Activated CD8-positive, alpha-beta memory T cell treated with anti-CD3 and anti-CD28 coated beads, Interleukin-2, amount 50 U/mL, for 48 hours (primary cell): ENCODE measurements around the gene KRT6C.

Experiments used
- DNase-seq: peaks from one replicate; pipeline ENCODE4 v3.0.0-alpha.2; 2020

Gene KRT6C

DNA sequence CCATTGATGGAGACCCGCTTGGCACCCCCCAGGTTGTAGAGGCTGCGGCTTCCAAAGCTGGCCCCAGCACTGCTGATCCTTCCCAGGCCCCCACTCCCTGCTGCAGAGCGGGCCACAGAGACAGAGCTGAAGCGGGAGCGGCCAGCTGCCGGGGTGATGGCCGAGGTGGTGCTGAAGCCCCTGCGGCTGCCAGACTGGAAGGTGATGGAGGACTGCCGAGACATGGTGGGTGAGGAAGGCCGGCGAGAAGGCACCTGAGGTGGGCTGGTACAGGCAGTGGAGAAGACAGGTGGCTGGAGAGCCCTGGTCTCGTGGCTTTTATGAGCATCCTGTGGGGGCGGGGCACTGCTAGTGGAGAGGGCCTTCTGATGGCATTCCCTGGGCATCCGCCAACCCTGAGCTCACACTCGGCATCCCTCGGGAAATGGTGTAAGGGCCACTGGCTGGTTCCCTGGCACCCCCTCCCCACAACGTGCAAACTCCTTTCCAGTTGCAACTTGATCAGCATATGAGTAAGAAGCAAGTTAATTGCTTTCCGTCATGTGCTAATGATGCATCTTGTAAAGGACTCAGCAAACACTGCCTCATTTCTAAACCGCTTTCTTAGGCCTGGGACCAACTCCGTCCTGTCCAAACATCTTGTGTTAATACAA, 39.4 kb downstream of the KRT6C start, which contains the start of gene KRT75:
TSS of gene KRT75 (minus strand) at position 291 of the 653 bp plus-strand sequence. CDS start at position 224, 67 bp downstream.
- no peak for DNase-seq

DNA sequence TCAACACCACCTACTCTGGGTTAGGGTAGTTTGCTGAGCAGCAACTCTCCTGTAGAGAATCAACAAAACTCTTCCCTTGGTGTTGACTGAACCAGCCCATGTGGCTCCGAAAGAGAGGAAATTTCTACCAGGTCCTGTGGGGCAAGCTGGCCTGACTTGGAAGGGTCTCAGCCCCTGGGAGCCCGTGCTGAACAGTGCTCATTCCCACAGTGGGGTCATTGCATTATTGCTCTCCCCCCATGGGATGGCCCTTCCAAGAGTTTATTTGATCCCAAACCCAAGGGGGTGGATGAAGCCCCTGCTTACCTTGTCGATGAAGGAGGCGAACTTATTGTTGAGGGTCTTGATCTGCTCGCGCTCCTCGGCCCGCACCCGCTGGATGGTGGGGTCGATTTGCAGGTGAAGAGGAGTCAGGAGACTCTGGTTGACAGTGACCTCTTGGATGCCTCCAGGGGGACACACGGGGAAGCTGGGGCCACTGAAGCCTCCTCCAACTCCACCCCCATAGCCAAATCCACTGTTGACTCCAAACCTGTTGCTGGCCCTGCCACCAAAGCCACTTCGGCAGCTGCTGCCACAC, 40.0 kb downstream of the KRT6C start:
- no peak for DNase-seq

DNA sequence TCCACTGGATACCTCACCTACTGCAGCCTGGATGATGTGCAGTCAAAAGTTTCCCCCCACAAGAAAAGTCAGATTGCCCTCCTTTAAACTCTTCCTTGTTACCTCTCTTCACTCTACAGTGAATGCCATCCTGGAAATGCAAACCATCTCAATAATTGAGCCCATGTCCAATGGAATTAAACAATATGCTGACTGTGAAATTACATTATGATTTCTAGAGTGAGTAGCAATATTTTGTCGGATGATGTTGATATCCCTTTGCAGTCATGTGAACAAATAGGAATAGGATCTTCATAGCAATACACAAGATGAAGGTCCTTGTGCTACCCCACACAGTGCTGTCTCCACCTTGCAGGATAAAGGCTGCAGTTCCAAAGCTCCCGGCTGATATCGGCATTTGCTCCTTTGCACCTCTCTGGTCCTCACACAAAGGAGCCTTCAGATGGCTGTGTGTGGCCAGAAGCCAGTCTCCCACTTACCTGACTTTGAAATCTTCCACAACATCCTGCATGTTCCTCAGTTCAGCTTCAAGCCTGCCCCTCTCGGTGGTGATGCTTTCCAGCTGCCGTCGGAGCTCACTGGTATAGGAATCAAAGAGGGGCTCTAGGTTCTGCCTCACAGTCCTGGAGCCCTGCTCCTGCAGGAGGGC, 40.9 kb downstream of the KRT6C start:
- DNase-seq: no peak

DNA sequence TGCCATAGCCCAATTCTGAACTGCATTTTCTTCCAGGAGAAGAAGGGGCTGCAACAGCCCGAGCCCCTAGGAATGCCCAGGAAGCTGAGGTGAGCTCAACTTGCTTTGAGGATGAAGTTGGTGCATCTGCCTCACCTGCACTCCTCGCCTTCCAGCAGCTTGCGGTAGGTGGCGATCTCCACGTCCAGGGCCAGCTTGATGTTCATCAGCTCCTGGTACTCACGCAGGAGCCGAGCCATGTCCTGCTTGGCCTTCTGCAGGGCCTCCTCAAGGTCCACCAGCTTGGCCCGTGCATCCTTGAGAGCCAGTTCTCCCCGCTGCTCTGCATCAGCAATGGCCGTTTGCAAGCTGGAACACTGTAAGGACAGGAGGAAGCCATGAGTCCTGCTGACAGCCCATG, 45.5 kb downstream of the KRT6C start:
- no peak for DNase-seq

DNA sequence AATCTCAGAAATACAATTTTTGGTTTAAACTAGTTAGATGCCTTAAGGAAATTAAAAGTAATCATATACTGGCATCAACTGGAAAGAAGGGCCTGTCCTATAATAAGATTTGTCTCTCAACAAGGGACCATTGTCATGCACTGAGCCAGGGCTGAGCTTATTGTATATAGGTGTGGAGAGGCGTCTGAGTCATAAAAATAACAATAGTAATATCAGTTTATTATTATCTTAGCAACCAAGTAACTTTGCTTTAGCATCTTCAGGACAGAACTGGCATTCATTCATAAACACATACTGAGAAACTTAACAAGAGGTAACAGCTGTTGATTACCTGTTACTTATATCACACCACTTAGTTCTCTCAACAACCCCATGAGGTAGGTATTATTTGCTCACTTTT, 46.5 kb downstream of the KRT6C start:
- DNase-seq: no peak

DNA sequence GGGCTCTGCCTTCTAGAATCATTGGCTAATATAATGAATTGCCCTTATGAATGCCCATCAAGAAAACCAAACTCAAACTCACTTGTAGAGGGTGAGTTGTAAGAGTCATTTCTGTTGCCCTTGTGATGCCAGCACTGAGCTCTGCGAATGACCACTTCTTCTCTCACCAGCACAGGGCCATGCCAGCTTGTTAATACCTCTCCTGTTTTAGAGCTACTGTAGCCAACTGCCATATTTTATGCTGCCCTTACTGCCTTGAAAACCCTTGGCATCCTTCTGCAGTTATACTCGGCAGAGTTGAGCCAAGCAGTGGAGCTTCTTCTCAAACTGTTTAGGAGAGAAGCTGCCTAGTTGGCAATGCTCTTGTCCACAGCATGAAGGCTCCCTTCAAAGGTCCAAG, 47.6 kb downstream of the KRT6C start:
- no peak for DNase-seq

DNA sequence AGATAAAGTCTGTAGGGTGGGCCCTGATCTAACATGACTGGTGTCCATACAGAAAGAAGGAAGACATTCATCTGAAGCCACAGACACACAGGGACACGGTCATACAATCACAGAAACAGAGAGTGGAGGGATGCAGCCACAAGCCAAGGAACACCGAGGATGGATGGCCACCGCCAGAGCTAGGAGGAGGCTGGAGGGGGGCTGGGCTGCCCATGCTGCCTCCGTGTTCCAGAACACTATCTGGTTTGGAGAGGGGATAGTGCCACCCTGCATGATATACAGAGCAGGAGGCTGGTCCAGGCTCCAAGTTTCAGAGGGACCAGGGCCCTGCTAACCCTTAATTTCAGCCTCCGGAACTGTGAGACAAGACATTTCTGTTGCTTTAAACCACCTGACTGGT, 48.1 kb downstream of the KRT6C start:
- DNase-seq: no peak

DNA sequence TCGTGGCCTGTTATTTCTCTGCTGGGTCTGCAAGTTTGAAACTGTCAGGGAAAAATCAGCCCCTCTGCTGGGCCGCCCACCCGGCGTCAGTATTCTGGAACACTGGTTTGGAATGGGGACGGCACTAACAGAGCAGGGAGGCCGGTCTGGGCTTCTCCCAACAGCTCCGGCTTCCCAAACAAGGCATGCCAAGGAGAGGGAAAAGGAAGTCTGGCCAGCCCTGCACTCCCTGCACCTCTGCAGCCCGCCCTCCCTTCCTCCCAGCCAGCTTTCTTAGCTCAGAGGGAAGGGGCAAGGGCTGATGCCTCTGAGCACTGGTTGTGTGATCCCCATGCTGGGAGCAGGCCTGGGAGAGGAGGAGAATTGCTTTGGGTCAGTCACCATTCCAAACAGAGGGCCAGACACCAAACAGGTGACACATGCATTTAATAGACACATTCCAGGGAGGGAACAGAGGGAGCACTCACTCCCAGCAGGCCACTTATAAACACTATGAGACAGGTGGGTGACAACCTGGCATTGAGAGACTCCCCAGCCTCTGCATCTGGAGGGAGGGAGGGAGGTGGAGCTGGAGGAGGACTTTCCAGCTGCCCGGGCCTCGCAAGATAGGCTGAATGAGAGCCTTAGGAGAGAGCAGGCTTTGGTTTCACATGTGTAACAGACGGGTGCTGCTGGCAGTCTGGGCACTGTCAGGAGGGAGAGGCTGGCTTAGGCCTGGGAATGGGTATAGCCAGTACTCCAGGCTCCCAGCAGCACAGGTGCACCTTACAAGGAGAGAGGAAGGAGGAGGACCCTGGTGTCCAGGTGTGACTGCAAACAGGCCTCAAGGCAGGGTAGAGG, 49.7 kb downstream of the KRT6C start:
- DNase-seq: no peak

DNA sequence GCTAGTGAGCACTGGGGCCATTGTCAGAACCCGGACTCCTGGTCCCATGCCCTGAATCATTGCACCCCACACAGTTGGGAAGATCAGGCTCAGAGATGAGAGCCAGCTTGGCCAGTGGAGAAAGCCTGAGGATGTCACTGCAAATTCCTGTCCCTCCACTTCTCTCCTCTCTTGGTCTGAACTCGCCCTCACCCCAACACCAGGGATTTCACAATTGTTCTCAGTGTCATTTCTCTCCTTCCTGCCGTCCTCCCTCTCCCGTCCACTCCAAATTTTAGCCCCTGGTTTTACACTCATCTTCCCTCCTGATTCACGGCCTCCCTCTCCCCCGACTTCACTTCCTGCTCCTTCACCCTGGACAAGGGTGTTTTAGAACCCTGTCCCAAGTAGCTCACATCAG, 50.6 kb downstream of the KRT6C start:
- DNase-seq: no peak

DNA sequence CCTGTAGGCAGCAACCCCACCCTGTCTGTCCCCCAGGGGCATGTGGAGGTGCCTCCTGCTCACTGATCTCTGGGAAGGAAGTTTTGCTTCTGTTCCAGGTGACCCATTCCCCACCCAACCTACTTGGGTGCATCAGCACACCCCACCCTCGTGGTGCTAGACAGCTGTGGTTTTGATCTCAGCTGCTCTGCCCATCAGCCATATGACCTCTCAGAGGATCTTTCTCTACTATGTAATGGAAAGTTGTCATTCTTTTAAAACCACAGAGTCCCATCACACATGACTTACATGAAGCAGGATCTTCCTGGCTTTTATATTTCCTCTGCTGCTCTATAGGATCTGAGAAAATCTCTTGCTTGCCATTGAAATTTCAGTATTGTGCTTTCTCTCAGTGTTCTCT, 53.9 kb downstream of the KRT6C start:
- no peak for DNase-seq

DNA sequence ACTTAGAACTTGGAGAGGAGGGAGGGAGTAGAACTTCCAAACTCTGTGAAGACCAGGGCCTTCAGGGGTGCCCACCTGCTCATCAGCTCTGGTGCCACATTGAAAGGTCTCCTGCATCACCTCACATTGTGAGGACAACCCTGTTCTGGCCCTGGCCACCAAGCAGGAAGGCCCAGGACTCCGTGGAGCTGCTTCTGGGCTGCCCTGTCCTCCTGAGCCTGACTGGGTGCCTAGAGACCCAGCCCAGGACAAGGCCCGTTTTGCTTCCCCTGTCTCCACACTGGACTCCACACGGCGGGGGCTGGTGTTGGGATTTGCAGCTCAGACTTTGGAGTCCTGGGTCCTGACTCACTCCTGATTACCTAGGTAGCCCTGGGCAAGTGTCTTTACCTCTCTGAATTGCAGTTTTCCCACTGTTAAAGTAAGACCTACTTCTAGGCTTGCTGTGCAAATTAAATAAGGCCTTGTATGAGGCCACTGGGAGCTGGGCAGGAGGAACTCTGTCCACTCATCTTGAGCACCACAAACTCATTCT, 55.0 kb downstream of the KRT6C start:
- DNase-seq: no peak
